Spleen (tissue), 11 donors: Measurements from ENCODE around the gene NRN1. TPM values are rescaled to one million over a fixed set of nuclear protein-coding genes. Genes with fewer than 3 reads are reported as not detected.

Source experiments
- DNase-seq: peaks from one replicate; pipeline ENCODE4 v3.0.0-alpha.2; 2020
- H3K27ac ChIP-seq, 8 donors: fragments of 200-600 bp; sonication (generic) in 7 of 8; 1 replicate in 4 of 8; 2 replicates in 4 of 8; pipeline versions ENCODE4 v1.5.0 to v1.8.0; 2016 to 2021; ENCODE audit warnings: inconsistent platforms in 4 of 8, mild to moderate bottlenecking in 4 of 8, moderate library complexity in 1 of 8
- H3K27me3 ChIP-seq, 7 donors: fragments of 200-600 bp; sonication (generic) in 6 of 7; replicated peaks in 1 of 7; 1 replicate in 4 of 7; 2 replicates in 3 of 7; pipeline versions ENCODE4 v1.5.0 to v1.8.0; 2016 to 2021; ENCODE audit warnings: inconsistent platforms in 3 of 7, mild to moderate bottlenecking in 1 of 7
- H3K36me3 ChIP-seq, 6 donors: fragments of 200-600 bp; sonication (generic) in 5 of 6; 1 replicate in 4 of 6; 2 replicates in 2 of 6; pipeline versions ENCODE4 v1.5.0 to v1.8.0; 2016 to 2021; ENCODE audit warnings: inconsistent platforms in 2 of 6
- H3K4me1 ChIP-seq, 6 donors: fragments of 200-600 bp; sonication (generic) in 5 of 6; 1 replicate in 3 of 6; 2 replicates in 3 of 6; pipeline versions ENCODE4 v1.5.0 to v1.8.0; 2016 to 2021; ENCODE audit warnings: inconsistent platforms in 3 of 6
- H3K4me3 ChIP-seq, 8 donors: fragments of 200-600 bp; sonication (generic) in 7 of 8; 1 replicate in 4 of 8; 2 replicates in 4 of 8; pipeline versions ENCODE4 v1.5.0 to v1.8.0; 2016 to 2021; ENCODE audit warnings: inconsistent platforms in 4 of 8, mild to moderate bottlenecking in 4 of 8, moderate library complexity in 2 of 8
- H3K9me3 ChIP-seq, 8 donors: fragments of 200-600 bp; sonication (generic) in 7 of 8; 1 replicate in 4 of 8; 2 replicates in 4 of 8; pipeline versions ENCODE4 v1.5.0 to v1.8.0; 2016 to 2021; ENCODE audit warnings: inconsistent platforms in 4 of 8
- CTCF ChIP-seq, 11 experiments: fragments of 200-600 bp in 7 of 11; fragments of 450-650 bp in 4 of 11; sonication (generic) in 4 of 11; IDR thresholded peaks in 8 of 11; conservative IDR thresholded peaks in 3 of 11; 1 replicate in 7 of 11; 2 replicates in 4 of 11; pipeline versions ENCODE4 v1.4.0 to v1.8.0; 2016 to 2021; ENCODE audit warnings: antibody characterized with exemption in 11 of 11, inconsistent platforms in 4 of 11, mild to moderate bottlenecking in 1 of 11
- POLR2A ChIP-seq, 3 donors: fragments of 450-650 bp; IDR thresholded peaks; one replicate each; pipeline ENCODE4 v1.5.1; 2017; ENCODE audit warnings: antibody characterized with exemption in 3 of 3, mild to moderate bottlenecking in 1 of 3
- POLR2AphosphoS5 ChIP-seq, 3 donors: sonication (generic); formaldehyde crosslinking; IDR thresholded peaks; one replicate each; pipeline ENCODE4 v1.5.1; 2017; ENCODE audit warnings: antibody characterized with exemption in 3 of 3
- WGBS, 5 donors: extraction: QIAGEN DNeasy Blood & Tissue Kit in 3 of 5; methylation state at CpG; one replicate each; pipeline versions ENCODE4 v1.1.5 to v1.1.7; 2013 to 2018; 5-methylcytosine and 5-hydroxymethylcytosine counted together
- intact Hi-C: fragments of 100-400 bp; cut with DNase I; formaldehyde crosslinking; loops from one replicate; pipeline ENCODE4 v1.15.0; 2023; ENCODE audit warnings: low total_unique reads
- polyA plus RNA-seq, 3 donors: library from polyadenylated mRNA; stranded (reverse); fragments of 200-250 nt; gene quantifications; one replicate each; pipeline ENCODE4 v1.2.1, GENCODE V29; 2013
- total RNA-seq, 7 donors: library from RNA; depleted of rRNA in 3 of 7; stranded (reverse); fragments of >200 nt in 3 of 7; fragmentation: NEBNext Ultra II Directional in 4 of 7; extraction: Animal tissue kit (Norgen Biotek cat#: 25700) in 4 of 7; gene quantifications; one replicate each; pipeline versions ENCODE4 v1.1.0 to v1.2.1, GENCODE V29; 2016 to 2021
- donor health status: healthy with polysubstance abuse.
- donor health status: DM: no; HTN: no; CAD: no; lungs with moderate emphysema.
- donor health status: DM: no; HTN: no; CAD: no.
- donor health status: Bipolar disorder and iron deficiency.
- donor health status: healthy.
- donor health status: DM: no; HTN: no; CAD: no.
- donor health status: DM: yes; HTN: yes; CAD: no.

The NRN1 gene
- total and polyA plus RNA-seq, 10 donors = 6.9 to 28.5 (median 18.3) TPM

GRCh38 chr6:6004390-6004995 is 2.2 kb downstream of the NRN1 start:
- WGBS, 5 donors = 8 to 15% (median 9%) methylated on average over 37 of the region's 37 CpGs
- TF ChIP-seq CTCF (IDR thresholded peaks at IDR 0.05 in 8 of 11, conservative IDR thresholded peaks at IDR 0.05 in 3 of 11) = no peak
- no peak for TF ChIP-seq POLR2A (IDR thresholded peaks at IDR 0.05)
- TF ChIP-seq POLR2AphosphoS5 (IDR thresholded peaks at IDR 0.05) = no peak
- peaks cover 29 to 100% (median 99%) of the 10 kb centered on the region in 7 donors for H3K27me3 ChIP-seq
- peak overlapping the region; percentile 30 to 70 (median 48) for H3K4me3 ChIP-seq
- peaks cover 0 to 6% (median 0%) of the 10 kb centered on the region in 6 donors for H3K36me3 ChIP-seq
- intact Hi-C loops = no loop called here
- no peak for DNase-seq
- peaks cover 0 to 50% (median 3%) of the 10 kb centered on the region in 8 donors for H3K9me3 ChIP-seq
- peaks cover 27 to 94% (median 77%) of the 10 kb centered on the region in 6 donors for H3K4me1 ChIP-seq
- H3K27ac ChIP-seq = peak overlapping the region in 7 of 8 donors; percentile 63 to 85 (median 82)

- H3K27me3 ChIP-seq = peaks cover 29 to 100% (median 99%) of the 10 kb centered on the region in 7 donors
- intact Hi-C loops = no loop called here
- peaks cover 0 to 6% (median 0%) of the 10 kb centered on the region in 6 donors for H3K36me3 ChIP-seq
- H3K27ac ChIP-seq = peak overlapping the region; percentile 58 to 85 (median 80)
- DNase-seq = peak; percentile 85
- peaks cover 0 to 54% (median 3%) of the 10 kb centered on the region in 8 donors for H3K9me3 ChIP-seq
- 2 to 4% (median 2%) methylated on average over 43 to 64 of the region's 64 CpGs for WGBS, 5 donors
- TF ChIP-seq POLR2AphosphoS5 (IDR thresholded peaks at IDR 0.05) = peak; percentile 68 to 86 (median 83)
- TF ChIP-seq CTCF (IDR thresholded peaks at IDR 0.05 in 8 of 11, conservative IDR thresholded peaks at IDR 0.05 in 3 of 11) = no peak
- peak in 1 of 3 donors; percentile 52 for TF ChIP-seq POLR2A (IDR thresholded peaks at IDR 0.05)
- peaks cover 29 to 94% (median 77%) of the 10 kb centered on the region in 6 donors for H3K4me1 ChIP-seq
- H3K4me3 ChIP-seq = peak overlapping the region; percentile 30 to 70 (median 48)
These were observed 2.9 kb downstream of the NRN1 start for GRCh38 chr6:6003621-6004366.

- intact Hi-C loops = no loop called here
- 9 to 12% (median 10%) methylated on average over 27 to 48 of the region's 48 CpGs for WGBS, 5 donors
- no peak for DNase-seq
- H3K4me3 ChIP-seq = peak overlapping the region; percentile 30 to 70 (median 48)
- peaks cover 0 to 59% (median 3%) of the 10 kb centered on the region in 8 donors for H3K9me3 ChIP-seq
- peak overlapping the region; percentile 58 to 85 (median 80) for H3K27ac ChIP-seq
- peaks cover 29 to 100% (median 99%) of the 10 kb centered on the region in 7 donors for H3K27me3 ChIP-seq
- TF ChIP-seq CTCF (IDR thresholded peaks at IDR 0.05 in 8 of 11, conservative IDR thresholded peaks at IDR 0.05 in 3 of 11) (no peak), POLR2AphosphoS5 (IDR thresholded peaks at IDR 0.05) (no peak), POLR2A (IDR thresholded peaks at IDR 0.05) (no peak)
- peaks cover 0 to 6% (median 0%) of the 10 kb centered on the region in 6 donors for H3K36me3 ChIP-seq
- H3K4me1 ChIP-seq = peaks cover 30 to 94% (median 77%) of the 10 kb centered on the region in 6 donors
These were observed 3.7 kb downstream of the NRN1 start for GRCh38 chr6:6002848-6003620.
